Endometrium (tissue), 2 donors: ENCODE data around the gene MAST3.
"Not testable (repeated sequence)": the region's sequence is repeated elsewhere in the genome, so short reads cannot be mapped to it uniquely, and the experiment has no call there.

Experiments
- FAIRE-seq: peaks from 2 replicates; lab custom pipeline; 2012; peaks lifted over from hg19 to GRCh38; lab: Jason Lieb, UNC
- donor health status: control.
- donor health status: control.

Gene MAST3

GRCh38 chr19:18140473-18140872 lies 42.9 kb downstream of the MAST3 start:
- no peak for FAIRE-seq

DNA sequence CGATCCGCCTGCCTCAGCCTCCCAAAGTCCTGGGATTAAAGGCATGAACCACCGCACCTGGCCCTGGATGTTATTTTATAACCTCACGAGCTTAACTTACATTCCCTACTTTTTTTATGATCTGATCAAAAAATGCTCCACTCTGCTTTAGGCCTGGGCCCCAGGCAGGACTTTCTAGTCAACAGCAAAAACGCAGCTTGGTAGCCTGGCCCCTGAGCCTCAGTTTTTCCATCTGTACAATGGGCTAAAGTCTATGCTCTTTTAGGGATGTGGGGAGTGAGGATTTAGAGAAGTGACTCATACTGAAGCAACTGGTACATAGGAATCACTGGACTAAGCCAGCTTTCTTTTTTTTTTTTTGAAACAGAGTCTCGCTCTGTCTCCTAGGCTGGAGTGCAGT lies 43.5 kb downstream of the MAST3 start:
- no peak for FAIRE-seq

- no peak for FAIRE-seq
These were observed 46.3 kb downstream of the MAST3 start for GRCh38 chr19:18143902-18144301.

GRCh38 chr19:18144361-18144760 lies 46.8 kb downstream of the MAST3 start:
- no peak for FAIRE-seq

GRCh38 chr19:18144906-18145305 lies 47.3 kb downstream of the MAST3 start:
- FAIRE-seq: no peak

- no peak for FAIRE-seq
These were observed 47.9 kb downstream of the MAST3 start for GRCh38 chr19:18145391-18145999.

GRCh38 chr19:18147396-18147795 lies 49.8 kb downstream of the MAST3 start:
- FAIRE-seq: no peak

DNA sequence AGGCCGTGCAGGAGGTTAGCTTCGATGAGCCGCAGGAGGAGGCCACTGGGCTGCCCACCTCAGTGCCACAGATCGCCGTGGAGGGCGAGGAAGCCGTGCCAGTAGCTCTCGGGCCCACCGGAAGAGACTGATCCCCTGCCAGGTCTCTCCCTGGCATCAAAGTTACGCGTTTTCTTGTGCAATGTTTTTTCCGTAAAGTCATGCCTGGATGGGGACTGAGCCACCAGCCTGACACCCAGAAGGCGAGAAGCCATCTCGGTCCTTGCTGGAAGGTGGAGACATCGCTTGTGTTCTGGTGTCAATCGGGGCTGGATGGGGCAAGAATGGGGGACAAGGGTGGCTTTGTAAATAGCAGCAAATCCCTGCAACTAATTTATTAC lies 52.0 kb downstream of the MAST3 start:
- FAIRE-seq: no peak

- no peak for FAIRE-seq
These were observed 53.4 kb downstream of the MAST3 start for GRCh38 chr19:18150776-18151624.

GRCh38 chr19:18152442-18152816 lies 54.9 kb downstream of the MAST3 start:
- FAIRE-seq: no peak

GRCh38 chr19:18152817-18153555 lies 55.4 kb downstream of the MAST3 start, which contains the start of gene PIK3R2:
Gene PIK3R2, plus strand, starts transcription at chr19:18153163. Its CDS starts 2,717 bp downstream, at chr19:18155880.
- peak; percentile 97 for FAIRE-seq

DNA sequence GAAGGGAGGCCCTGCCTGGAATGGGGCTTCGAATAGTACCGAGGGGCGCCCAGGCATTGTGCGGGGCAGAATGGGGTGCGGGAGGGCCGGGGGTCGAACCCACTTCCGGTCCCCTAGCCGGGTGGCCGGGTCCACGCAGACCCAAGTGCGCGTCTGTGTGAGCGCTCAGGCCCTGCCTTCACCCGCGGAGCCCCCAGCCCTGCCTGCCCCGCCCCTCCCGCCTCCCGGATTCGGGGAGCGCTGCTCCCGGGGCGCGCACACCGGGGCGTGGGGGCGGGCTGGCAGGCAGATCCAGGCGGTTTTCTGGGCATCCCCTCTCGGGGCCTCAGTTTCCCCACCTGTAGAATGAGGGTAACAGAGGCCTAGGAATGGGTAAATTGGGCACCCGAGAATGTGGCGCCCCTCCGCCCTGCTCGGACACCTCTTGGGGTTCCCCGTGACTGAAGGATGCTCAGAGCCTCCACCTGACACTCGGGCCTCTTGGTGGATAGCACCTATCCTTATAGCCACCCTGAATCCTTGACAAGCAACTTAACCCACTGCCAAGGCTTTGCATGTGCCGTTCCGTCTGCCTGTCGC lies 56.1 kb downstream of the MAST3 start:
- FAIRE-seq: no peak

DNA sequence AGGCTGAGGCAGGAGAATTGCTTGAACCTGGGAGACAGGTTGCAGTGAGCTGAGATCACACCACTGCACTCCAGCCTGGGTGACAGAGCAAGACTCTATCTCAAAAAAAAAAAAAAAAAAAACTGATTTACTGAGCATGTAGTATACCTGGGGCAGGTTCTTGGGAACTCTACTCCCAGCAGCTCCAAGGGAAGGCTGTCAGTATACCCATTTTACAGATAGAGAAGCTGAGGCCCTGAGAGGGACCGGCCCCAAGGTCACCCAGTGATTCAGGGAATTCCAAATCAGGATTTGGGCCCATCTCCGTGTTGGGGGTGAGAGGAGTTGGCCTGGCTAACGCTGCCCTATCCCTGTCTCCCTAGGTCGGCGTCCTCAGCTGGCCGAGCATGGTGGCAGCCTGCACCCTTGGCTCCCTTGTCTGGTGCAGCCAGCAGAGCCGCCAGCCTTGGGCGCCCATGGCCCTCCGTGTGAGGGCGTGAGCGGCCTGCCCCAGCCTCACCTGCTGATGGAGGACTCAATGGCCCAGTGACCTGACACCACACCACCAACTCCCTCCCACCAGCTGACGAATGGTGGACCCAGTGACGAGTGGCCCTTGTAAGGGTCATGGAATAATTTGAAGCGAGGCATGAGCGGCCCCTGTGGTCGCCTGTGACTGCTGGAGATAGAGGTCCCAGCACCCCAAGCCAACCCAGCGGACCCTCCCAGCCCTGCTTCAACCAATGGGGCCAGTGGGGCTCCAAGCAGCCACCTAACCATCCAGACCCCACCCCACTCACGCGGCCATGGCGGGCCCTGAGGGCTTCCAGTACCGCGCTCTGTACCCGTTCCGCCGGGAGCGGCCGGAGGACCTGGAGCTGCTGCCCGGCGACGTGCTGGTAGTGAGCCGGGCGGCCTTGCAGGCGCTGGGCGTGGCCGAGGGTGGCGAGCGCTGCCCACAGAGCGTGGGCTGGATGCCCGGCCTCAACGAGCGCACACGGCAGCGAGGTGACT lies 57.8 kb downstream of the MAST3 start:
- no peak for FAIRE-seq

DNA sequence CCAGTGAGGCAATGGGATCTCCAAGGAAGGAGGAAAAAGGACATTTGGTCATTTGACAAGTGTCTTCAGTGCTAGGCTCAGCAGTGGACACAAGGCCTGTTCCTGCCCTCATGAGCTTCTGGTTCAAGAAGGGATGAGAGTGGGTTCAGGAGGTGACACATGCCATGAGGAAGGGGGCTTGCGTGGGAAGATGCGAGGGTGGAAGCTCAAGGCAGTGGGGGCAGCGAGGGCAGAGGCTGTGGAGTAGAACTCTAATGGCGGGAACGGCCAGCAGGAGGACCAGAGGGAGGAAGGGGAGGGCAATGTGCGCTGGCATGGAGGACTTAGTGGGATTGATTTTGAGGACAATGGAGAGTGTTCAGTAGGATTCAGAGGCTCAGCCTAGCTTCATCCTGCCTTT lies 58.7 kb downstream of the MAST3 start:
- FAIRE-seq: no peak

DNA sequence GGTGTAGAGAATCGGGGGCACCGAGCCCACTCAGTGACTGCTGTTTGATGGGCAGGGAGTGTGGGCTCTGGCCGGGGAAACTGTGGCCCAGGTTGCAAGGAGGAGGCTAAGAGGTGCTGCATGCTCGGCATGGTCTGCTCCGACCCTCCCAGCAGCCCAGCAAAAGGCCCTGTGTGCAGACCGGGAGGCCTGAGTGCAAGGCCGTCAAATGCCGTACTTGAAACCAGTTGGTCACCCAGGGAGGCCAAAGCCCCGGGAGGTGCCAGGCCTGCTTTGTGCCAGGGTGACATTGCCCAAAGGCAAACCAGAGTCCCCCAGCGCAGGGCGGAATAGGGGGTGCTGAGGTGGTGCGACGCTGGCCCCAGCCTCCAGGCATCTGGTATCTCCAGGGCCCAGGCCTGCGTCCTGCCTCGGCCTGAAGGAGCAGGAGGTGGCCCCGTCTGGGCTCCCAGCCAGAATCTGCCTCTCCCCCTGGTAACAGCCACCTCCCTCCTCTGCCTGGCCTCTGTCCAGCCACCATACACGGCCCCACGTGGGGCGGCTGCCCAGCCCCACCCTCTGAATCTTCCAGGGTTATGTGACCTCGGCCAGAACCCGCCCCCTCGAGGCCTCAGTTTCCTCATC lies 59.4 kb downstream of the MAST3 start:
- FAIRE-seq: peak; percentile 73

GRCh38 chr19:18157465-18158063 lies 60.0 kb downstream of the MAST3 start:
- FAIRE-seq: no peak

DNA sequence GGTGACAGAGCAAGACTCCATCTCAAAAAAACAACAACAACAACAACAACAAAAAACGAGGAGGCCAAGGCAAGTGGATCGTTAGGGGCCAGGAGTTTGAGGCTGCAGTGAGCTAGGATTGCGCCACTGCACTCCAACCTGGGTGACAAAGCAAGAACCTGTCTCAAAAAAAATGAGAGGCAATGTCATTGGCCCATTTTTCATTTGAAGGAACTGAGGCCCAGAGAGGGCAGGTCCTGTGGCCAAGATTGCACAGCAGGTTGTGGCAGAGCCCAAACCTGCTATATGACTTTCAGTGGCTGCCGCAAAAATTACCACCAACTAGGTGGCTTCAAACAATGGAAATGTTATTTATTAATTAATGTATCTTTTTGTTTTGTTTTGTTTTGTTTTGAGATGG lies 60.9 kb downstream of the MAST3 start:
- FAIRE-seq: no peak

DNA sequence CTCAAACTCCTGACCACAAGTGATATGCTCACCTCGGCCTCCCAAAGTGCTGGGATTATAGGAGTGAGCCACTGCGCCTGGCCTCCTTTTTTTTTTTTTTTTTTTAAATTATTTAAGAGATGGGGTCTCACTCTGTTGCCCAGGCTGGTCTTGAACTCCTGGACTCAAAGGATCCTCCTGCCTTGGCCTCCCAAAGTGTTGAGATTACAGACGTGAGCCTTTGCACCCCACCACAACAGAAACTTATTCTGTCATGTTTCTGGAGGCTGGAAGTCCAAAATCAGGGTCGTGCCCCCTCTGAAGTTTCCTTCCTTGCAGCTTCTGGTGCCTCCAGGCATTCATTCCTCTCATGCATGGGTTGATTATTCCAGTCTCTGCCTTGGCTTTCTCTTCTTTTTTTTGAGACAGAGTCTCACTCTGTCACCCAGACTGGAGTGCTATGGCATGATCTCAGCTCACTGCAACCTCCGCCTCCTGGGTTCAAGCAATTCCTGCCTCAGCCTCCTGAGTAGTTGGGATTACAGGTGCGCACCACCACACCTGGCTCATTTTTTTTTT lies 61.6 kb downstream of the MAST3 start:
- FAIRE-seq: not testable (repeated sequence)

- no peak for FAIRE-seq
These were observed 62.2 kb downstream of the MAST3 start for GRCh38 chr19:18159810-18160209.

GRCh38 chr19:18160493-18160970 lies 63.0 kb downstream of the MAST3 start:
- no peak for FAIRE-seq
